SK-N-SH treated with all-trans-retinoic acid at 6 μM for 48 hours (cell line): Measurements from ENCODE around the gene SERPINB6.
"Not testable (repeated sequence)": the region's sequence is repeated elsewhere in the genome, so short reads cannot be mapped to it uniquely, and the experiment has no call there.

Source experiments
- PPARA ChIP-seq: fragments of 250-450 bp; sonication (Bioruptor Pico); IDR thresholded peaks from 2 replicates; pipeline ENCODE4 v1.5.0; 2020; ENCODE audit warnings: mild to moderate bottlenecking, borderline replicate concordance
- RARB ChIP-seq: fragments of 250-450 bp; sonication (Bioruptor Pico); IDR thresholded peaks from 2 replicates; pipeline ENCODE4 v1.8.0; 2021; ENCODE audit warnings: mild to moderate bottlenecking, moderate library complexity
- ZFP30 ChIP-seq: fragments of 450-650 bp; formaldehyde crosslinking; IDR thresholded peaks from 2 replicates; pipeline ENCODE4 v1.5.0; 2022; ENCODE audit warnings: mild to moderate bottlenecking, moderate library complexity
- TF ChIP-seq, protein P1 (sequence below): fragments of 250-450 bp; sonication (Bioruptor Pico); IDR thresholded peaks from 2 replicates; pipeline ENCODE4 v1.5.1; 2021; ENCODE audit warnings: mild to moderate bottlenecking, moderate library complexity

DNA sequence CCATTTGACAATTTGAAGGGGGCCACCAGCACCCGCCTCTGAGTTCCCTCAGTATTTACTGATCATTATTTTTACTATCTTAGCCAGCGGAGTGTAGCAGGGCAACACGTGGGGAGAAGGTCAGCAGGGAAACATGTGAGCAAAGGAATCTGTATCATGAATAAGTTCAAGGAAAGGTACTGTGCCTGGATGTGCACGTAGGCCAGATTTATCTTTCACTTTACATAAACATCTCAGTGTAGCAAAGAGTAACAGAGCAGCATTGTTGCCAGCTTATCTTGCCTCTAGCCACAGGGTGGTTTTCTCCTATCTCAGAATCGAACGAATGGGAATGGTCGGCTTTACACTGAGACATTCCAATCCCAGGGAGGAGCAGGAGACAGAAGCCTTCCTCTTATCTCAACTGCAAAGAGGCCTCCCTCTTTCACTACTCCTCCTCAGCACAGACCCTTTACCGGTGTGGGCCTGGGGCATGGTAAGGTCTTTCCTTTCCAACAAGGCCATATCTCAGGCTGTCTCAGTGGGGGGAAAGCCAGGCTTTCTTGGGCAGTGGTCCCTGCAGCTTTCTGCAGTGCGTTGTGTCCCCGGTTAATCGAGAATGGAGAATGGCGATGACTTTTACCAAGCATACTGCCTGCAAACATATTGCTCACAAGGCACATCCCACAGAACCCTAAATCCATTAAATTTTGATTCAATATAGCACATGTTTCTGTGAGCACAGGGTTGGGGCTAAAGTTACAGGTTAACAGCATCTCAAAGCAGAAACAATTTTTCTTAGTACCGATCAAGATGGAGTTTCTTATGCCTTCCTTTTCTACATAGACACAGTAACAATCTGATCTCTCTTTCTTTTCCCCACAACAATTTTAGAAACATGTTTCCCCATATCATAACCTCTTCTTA is 45.3 kb downstream of the SERPINB6 start:
- TF ChIP-seq ZFP30, RARB, PPARA (CRISPR knock-in tag): not testable (repeated sequence)
- TF ChIP-seq, protein P1, sequence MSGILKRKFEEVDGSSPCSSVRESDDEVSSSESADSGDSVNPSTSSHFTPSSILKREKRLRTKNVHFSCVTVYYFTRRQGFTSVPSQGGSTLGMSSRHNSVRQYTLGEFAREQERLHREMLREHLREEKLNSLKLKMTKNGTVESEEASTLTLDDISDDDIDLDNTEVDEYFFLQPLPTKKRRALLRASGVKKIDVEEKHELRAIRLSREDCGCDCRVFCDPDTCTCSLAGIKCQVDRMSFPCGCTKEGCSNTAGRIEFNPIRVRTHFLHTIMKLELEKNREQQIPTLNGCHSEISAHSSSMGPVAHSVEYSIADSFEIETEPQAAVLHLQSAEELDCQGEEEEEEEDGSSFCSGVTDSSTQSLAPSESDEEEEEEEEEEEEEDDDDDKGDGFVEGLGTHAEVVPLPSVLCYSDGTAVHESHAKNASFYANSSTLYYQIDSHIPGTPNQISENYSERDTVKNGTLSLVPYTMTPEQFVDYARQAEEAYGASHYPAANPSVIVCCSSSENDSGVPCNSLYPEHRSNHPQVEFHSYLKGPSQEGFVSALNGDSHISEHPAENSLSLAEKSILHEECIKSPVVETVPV, result not testable (repeated sequence)
